ENCODE data around the gene UIMC1.
A peak's percentile ranks its signal among the peaks of the same experiment; 100 is the strongest.

DNA sequence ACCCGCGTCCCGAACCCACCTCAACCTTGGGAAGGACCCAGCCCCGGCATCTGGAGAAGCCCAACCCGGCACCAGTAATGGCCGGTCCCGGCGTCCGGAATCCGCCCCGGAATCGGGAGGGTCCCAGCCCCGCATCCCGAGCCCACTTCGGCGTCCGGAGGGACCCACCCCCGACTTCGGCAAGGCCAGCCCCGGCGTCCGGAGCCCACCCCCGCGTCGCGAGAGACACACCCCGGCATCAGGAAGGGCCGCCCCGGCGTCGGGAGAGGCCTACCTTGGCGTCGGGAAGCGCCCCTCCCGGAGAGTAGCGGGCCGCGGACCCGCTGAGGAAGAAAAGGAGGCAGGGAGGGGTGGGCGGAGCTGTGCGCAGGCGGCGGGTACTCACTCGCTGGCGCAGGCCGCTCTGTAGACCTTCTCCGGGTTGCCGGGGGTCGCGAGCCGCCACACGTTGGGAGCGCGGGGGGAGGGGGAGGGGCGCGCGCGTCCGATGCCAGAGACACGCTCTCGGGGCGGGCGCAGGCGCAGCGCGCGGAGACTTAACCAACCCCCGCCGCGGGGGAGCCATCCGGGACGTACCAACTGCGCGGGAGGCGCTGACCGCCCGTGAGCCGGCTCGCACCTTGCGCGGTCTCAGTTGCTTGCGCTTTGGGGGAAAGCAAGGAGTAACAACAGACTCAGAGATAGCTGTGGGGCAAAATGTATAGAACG is at the start of gene UIMC1:
- TF ChIP-seq ZNF707 (tag by site-specific recombination; IDR thresholded peaks at IDR 0.05) (no peak), ZBTB21 (tag by site-specific recombination; IDR thresholded peaks at IDR 0.05) (0 out of 2 replicates have a peak, but pooled peaks have one; percentile 40), ZNF23 (tag by site-specific recombination; IDR thresholded peaks at IDR 0.05; ENCODE audit: borderline replicate concordance) (no peak), ZBTB7A (tag by site-specific recombination; IDR thresholded peaks at IDR 0.05; ENCODE audit: low read depth) (peak; percentile 95), ZNF174 (tag by site-specific recombination; IDR thresholded peaks at IDR 0.05) (no peak), ZNF311 (tag by site-specific recombination; IDR thresholded peaks at IDR 0.05; ENCODE audit: borderline replicate concordance) (no peak), ZNF366 (tag by site-specific recombination; conservative IDR thresholded peaks at IDR 0.05) (peak; percentile 71)
- TF ChIP-seq, protein P1, sequence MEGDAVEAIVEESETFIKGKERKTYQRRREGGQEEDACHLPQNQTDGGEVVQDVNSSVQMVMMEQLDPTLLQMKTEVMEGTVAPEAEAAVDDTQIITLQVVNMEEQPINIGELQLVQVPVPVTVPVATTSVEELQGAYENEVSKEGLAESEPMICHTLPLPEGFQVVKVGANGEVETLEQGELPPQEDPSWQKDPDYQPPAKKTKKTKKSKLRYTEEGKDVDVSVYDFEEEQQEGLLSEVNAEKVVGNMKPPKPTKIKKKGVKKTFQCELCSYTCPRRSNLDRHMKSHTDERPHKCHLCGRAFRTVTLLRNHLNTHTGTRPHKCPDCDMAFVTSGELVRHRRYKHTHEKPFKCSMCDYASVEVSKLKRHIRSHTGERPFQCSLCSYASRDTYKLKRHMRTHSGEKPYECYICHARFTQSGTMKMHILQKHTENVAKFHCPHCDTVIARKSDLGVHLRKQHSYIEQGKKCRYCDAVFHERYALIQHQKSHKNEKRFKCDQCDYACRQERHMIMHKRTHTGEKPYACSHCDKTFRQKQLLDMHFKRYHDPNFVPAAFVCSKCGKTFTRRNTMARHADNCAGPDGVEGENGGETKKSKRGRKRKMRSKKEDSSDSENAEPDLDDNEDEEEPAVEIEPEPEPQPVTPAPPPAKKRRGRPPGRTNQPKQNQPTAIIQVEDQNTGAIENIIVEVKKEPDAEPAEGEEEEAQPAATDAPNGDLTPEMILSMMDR (tag by site-specific recombination; IDR thresholded peaks at IDR 0.05): peak; percentile 55; the same call in 1 of the 2 replicates
- TF ChIP-seq, protein P2, sequence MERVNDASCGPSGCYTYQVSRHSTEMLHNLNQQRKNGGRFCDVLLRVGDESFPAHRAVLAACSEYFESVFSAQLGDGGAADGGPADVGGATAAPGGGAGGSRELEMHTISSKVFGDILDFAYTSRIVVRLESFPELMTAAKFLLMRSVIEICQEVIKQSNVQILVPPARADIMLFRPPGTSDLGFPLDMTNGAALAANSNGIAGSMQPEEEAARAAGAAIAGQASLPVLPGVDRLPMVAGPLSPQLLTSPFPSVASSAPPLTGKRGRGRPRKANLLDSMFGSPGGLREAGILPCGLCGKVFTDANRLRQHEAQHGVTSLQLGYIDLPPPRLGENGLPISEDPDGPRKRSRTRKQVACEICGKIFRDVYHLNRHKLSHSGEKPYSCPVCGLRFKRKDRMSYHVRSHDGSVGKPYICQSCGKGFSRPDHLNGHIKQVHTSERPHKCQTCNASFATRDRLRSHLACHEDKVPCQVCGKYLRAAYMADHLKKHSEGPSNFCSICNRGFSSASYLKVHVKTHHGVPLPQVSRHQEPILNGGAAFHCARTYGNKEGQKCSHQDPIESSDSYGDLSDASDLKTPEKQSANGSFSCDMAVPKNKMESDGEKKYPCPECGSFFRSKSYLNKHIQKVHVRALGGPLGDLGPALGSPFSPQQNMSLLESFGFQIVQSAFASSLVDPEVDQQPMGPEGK (tag by site-specific recombination; IDR thresholded peaks at IDR 0.05): peak; percentile 97

Data from HEK293 (cell line).